HG02970 (cell line): Measurements from ENCODE around the gene RNF168.
"Not testable (repeated sequence)": the region's sequence is repeated elsewhere in the genome, so short reads cannot be mapped to it uniquely, and the experiment has no call there.

Source experiments
- ATAC-seq: cut with Tn5 transposase; IDR thresholded peaks from one replicate; pipeline ENCODE4 v1.9.1; 2021; ENCODE audit warnings: mild to moderate bottlenecking, moderate library complexity, moderate number of reproducible peaks; ENCODE audit not compliant: unreplicated experiment, low FRiP score

The RNF168 gene

DNA sequence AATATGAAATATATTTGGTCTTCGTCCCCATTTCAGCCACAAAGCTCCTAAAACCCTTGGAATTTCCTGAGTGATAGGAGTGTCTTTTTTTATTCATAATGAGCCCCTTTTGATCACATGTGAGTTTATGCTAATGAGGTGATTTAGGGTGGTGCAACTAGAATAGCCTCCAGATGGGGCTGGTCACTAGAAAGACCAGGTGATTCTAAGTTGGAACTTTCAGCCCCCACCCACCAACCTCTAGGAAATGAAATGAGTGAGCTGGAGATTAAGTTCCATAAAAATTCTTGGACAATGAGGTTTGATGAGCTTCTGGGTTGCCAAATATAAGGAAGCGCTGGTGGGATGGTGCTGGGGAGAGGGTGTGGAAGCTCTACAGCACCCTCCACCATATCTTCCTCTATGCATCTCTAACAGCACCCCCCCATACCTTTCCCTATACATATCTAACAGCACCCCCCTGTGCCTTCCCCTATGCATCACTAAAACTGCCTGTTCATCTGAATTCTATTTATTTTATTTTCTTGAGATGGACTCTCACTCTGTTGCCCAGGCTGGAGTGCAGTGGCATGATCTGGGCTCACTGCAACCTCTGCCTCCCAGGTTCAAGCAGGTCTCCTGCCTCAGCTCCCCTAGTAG lies 13.7 kb upstream of the RNF168 start:
- no peak for ATAC-seq

DNA sequence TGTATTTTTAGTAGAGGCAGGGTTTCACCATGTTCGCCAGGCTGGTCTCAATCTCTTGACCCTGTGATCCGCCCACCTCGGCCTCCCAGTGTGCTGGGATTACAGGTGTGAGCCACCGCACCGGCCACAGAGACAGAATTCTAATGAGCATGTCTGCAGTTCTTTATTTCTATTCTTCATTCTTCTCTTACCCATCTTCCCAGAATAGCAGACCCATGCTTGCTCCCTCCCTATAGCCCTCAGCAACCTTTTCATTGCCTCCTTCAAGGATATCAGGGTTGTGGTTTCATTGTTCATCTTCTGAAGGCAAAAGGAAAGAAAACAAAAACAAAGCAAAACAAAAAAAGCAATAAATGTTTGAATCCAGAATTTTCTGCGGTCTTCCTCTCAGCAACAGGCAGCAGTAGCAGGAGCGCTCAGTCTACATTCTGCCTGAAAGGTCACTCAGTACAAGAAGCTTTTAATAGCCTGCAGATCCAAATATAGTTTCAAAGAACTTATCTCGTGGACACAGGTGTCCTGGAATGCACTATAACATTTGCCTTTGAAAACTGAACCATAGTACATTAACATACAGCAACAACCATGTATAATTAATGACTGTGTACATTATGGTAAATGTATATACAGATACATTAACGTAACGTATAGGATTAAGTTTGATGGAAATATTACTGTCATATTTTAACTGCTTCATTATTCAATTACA lies 11.5 kb upstream of the RNF168 start, which contains the start of gene SMCO1:
Gene SMCO1 (minus strand): TSS at position 434 of the 709 bp plus-strand sequence. CDS start 137 bp downstream, at position 297.
- no peak for ATAC-seq

- no peak for ATAC-seq
Observed at GRCh38 chr3:196514350-196514716, 10.8 kb upstream of the RNF168 start.

DNA sequence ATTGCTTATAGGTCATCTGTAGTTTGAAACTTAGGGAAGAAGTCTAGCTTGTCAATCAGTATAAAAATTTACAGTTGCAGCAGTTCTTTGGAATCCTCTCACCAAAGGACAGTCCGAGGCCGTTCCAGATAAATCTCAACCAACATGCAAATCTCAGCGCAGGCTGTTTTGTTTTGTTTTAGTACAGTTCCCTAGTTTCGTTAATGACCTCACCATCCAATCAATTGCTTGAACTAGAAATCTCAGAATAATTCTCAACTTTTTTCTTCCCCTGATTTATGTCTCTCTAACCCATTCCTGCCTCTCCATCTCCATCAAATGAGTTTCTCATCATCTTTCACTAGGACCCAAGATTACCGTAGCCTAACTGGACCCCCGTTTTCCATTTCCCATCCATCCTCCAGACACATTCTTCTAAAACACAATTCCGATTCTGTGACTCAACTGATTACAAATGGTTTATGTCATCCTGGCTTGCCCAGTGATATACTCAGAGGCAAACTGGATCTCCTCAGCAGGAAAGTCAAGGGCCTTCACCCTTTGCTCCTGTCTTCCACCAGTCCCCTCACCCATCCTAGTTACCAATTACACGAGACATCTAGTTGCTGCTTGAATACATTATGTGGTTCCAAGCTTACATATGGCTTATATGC lies 10.3 kb upstream of the RNF168 start:
- ATAC-seq, result no peak

DNA sequence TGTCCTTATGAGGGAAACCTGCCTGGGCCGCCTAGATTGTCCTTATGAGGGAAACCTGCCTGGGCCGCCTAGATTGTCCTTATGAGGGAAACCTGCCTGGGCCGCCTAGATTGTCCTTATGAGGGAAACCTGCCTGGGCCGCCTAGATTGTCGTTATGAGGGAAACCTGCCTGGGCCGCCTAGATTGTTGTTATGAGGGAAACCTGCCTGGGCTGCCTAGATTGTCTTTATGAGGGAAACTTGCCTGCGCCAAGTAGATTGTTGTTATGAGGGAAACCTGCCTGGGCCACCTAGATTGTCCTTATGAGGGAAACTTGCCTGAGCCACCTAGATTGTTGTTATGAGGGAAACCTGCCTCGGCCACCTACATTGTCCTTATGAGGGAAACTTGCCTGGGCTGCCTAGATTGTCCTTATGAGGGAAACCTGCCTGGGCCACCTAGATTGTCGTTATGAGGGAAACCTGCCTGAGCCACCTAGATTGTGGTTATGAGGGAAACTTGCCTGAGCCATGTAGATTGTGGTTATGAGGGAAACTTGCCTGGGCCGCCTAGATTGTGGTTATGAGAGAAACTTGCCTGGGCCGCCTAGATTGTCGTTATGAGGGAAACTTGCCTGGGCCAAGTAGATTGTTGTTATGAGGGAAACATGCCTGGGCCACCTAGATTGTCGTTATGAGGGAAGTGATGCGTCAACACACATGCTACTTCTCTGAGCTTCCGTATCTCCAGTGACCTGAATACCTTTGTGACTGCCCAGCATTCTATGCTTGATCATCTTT lies 8.3 kb upstream of the RNF168 start:
- not testable (repeated sequence) for ATAC-seq

GRCh38 chr3:196511108-196511507 lies 7.5 kb upstream of the RNF168 start:
- ATAC-seq, result not testable (repeated sequence)

DNA sequence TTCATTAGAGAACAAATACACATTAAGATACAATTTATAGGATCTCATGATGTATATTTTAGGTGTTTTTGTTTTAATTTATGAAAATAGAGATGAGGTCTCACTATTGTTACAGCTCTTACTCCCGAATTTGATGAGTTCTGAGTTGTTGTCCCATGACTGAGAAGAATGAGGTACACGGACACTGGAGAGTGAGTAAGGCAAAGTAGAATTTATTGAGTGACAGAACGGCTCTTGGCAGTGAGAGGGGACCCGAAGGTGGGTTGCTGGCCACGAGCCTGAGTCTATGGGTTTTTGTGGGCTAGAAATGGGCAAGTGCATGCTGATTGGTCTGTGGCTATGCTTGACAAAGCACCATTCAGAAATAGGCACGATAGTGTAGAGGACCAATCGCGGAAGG lies 3.1 kb upstream of the RNF168 start:
- no peak for ATAC-seq

DNA sequence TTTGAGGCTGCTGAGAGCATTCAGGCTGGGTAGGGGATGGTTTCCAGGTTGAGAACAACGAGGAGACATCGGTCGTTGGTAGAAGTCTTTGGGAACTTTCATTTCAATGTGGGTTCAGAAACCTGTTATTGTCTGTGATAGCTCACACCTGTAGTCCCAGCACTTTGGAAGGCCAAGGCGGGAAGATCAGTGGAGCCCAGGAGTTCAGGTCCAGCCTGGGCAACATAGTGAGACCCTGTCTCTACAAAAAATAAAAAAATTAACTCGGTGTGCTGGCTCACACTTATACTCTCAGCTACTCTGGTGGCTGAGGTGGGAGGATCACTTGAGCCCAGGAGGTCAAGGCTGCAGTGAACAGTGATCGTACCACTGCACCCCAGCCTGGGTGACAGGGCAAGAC lies 988 bp upstream of the RNF168 start:
- no peak for ATAC-seq

GRCh38 chr3:196504077-196504398 lies 470 bp upstream of the RNF168 start:
- ATAC-seq, result not testable (repeated sequence)

GRCh38 chr3:196502775-196503195 lies 783 bp downstream of the RNF168 start:
- ATAC-seq, result peak; percentile 5

- no peak for ATAC-seq
Observed at GRCh38 chr3:196501316-196502044, 2.1 kb downstream of the RNF168 start.

GRCh38 chr3:196499807-196500524 lies 3.6 kb downstream of the RNF168 start:
- ATAC-seq, result no peak

DNA sequence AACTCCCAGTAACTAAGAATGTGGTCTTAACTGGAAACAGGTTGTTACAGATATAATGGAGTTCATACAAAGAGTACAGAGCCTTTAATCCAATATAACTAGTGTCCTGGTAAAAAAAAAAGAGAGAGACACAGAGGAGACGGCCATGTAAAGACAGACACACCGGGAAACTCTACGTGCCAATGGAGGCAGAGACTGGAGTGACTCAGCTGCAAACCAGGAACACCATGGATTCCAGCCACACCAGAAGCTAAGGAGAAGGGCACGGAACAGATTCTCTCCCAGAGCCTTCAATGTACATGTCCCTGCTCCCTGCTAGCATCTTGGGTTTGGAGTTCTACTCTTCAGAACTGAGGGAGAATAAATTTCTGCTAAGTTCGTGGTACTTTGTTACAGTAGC lies 4.5 kb downstream of the RNF168 start:
- ATAC-seq, result no peak

- ATAC-seq, result no peak
Observed at GRCh38 chr3:196498297-196498696, 5.3 kb downstream of the RNF168 start.

DNA sequence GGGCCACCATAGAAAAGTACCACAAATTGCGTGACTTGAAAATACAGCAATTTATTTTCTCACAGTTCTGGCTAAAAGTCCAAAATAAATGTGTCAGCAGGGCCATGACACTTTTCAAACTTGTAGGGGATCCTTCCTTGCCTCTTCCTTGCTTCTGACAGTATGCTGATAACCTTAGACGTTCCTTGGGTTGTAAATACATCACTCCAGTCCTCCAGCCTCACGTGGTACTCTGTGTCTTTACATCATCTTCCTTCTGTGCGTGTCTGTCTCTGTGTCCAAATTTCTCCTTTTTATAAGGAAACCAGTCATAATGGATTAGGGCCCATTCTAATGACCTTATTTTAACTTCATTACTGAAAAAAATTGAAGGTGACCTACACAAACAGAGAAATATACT lies 7.4 kb downstream of the RNF168 start:
- no peak for ATAC-seq

- no peak for ATAC-seq
Observed at GRCh38 chr3:196493292-196493691, 10.3 kb downstream of the RNF168 start.

GRCh38 chr3:196492080-196492479 lies 11.5 kb downstream of the RNF168 start:
- ATAC-seq, result no peak

DNA sequence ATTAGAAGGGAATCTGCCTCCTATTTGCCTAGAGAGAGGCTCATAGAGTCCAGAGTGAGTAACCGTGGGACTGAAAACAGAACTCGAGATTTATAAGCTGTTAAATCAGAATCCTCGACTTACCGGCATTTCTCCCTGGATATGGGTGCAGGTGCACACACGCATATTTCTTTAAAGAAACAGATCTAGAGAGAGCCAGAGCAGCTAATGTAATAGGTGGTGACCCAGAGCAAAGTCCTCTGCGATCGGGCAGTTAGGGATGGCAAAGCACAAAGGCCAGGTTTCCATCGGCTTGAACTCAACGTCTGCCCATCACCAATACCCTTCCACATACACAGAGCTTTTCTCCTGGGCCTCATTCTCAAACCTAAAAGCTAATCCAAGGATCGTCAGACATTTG lies 13.8 kb downstream of the RNF168 start:
- no peak for ATAC-seq

GRCh38 chr3:196486263-196486662 lies 17.3 kb downstream of the RNF168 start:
- no peak for ATAC-seq

DNA sequence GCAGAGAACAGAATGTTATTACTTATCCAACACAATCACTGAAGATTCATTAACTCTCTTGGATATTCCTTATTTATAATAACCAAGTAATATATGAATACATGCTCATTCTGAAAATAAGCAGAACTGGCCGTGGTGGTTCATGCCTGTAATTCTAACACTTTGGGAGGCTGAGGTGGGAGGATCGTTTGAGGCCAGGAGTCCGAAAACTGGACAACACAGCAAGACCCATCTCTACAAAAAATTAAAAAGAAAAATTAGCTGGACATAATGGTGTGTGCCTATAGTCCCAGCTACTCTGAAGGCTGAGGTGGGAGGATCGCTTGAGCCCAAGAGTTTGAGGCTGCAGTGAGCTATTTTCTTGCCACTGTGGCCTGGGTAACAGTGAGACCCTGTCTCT lies 25.9 kb downstream of the RNF168 start:
- ATAC-seq, result no peak
